ENCODE measurements around the gene NEK11.

NEK11 gene

DNA sequence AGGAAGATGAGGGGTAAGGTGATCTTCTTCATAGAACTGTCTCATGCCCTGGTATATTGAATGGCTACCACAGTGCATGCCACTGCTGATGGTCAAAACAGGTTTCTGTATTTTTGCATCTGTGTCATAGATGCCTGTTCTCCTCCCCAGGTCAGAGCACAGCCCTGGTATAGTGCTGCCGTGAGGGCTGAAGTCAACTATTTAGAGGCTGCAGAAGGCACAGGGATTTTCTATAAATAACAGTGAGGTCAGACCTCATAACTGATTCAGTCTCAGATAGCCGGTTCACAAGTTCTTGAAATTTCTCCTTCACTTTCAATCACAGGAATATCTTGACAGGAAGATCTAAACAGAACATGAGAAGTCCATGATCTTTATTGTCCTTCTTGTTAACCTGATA lies 255.7 kb downstream of the NEK11 start:
- TF ChIP-seq CTCF (conservative IDR thresholded peaks at IDR 0.05; ENCODE audit: low read length), result no peak
- no peak overlapping the region for H3K4me3 ChIP-seq (ENCODE audit: low read length)
- no peak for DNase-seq (ENCODE audit: low read depth)

GRCh38 chr3:131282967-131283366 lies 256.3 kb downstream of the NEK11 start:
- no peak for DNase-seq (ENCODE audit: low read depth)
- TF ChIP-seq CTCF (conservative IDR thresholded peaks at IDR 0.05; ENCODE audit: low read length), result no peak
- no peak overlapping the region for H3K4me3 ChIP-seq (ENCODE audit: low read length)

DNA sequence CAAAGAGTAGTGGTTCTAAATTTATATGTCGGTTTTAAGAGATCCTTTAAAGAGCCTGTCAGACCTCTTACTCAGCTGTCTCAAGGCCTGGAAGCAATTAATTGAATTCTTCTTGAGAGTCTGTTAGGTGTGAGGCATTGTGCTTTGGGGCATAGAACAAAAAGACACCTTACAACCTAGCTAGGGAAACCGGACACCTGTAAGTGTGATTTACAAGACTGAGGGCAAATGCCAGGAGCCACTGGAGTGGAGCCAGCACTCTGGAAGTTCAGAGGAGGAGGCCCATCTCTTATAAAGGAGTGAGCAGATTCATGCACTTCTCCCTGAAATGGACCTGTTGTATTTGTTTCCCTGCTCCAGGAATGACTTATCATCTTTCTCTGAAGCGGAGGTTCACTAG lies 257.2 kb downstream of the NEK11 start:
- TF ChIP-seq CTCF (conservative IDR thresholded peaks at IDR 0.05; ENCODE audit: low read length), result no peak
- DNase-seq (ENCODE audit: low read depth), result peak; percentile 12
- no peak overlapping the region for H3K4me3 ChIP-seq (ENCODE audit: low read length)

GRCh38 chr3:131284302-131284701 lies 257.6 kb downstream of the NEK11 start:
- H3K4me3 ChIP-seq (ENCODE audit: low read length), result no peak overlapping the region
- DNase-seq (ENCODE audit: low read depth), result no peak
- no peak for TF ChIP-seq CTCF (conservative IDR thresholded peaks at IDR 0.05; ENCODE audit: low read length)

- no peak for DNase-seq (ENCODE audit: low read depth)
- H3K4me3 ChIP-seq (ENCODE audit: low read length), result no peak overlapping the region
- no peak for TF ChIP-seq CTCF (conservative IDR thresholded peaks at IDR 0.05; ENCODE audit: low read length)
These were observed 258.8 kb downstream of the NEK11 start for GRCh38 chr3:131285456-131285855.

GRCh38 chr3:131299836-131300235 lies 273.2 kb downstream of the NEK11 start:
- DNase-seq (ENCODE audit: low read depth), result peak; percentile 37
- TF ChIP-seq CTCF (conservative IDR thresholded peaks at IDR 0.05; ENCODE audit: low read length), result no peak
- no peak overlapping the region for H3K4me3 ChIP-seq (ENCODE audit: low read length)

GRCh38 chr3:131303848-131304247 lies 277.2 kb downstream of the NEK11 start:
- no peak for TF ChIP-seq CTCF (conservative IDR thresholded peaks at IDR 0.05; ENCODE audit: low read length)
- no peak overlapping the region for H3K4me3 ChIP-seq (ENCODE audit: low read length)
- DNase-seq (ENCODE audit: low read depth), result peak; percentile 16

Data from AG10803 (cell line).